Left lobe of liver (tissue), 2 donors: ENCODE data around the gene ZP2. TPM values are rescaled to one million over a fixed set of nuclear protein-coding genes. Genes with fewer than 3 reads are reported as not detected.
"Not testable (repeated sequence)": the region's sequence is repeated elsewhere in the genome, so short reads cannot be mapped to it uniquely, and the experiment has no call there.

Experiments
- ATAC-seq: fragments of 200-7000 bp; cut with Tn5 transposase; one replicate; pipeline ENCODE4 v1.9.1; 2020; ENCODE audit warnings: mild to moderate bottlenecking, moderate library complexity
- DNase-seq: peaks from one replicate; pipeline ENCODE4 v3.0.0-alpha.2; 2020; ENCODE audit warnings: low spot score
- total RNA-seq: library from RNA; stranded (reverse); gene quantifications from one replicate; pipeline ENCODE4 v1.2.1, GENCODE V29; 2021
- donor health status: DM: no; HTN: no; CAD: no; lungs with moderate emphysema.
- donor health status: DM: no; HTN: yes; CAD: no.

Gene ZP2
- total RNA-seq, 1 donor from 2014 or later = not detected

GRCh38 chr16:21152160-21153030 is 59.0 kb downstream of the ZP2 start:
- not testable (repeated sequence) for DNase-seq, ATAC-seq

- ATAC-seq (no peak), DNase-seq (no peak)
These were observed 60.9 kb downstream of the ZP2 start, which contains the start of gene DNAH3 for GRCh38 chr16:21150375-21151001. DNAH3 (minus strand) TSS chr16:21150846; CDS start chr16:21150319, 527 bp downstream.

Other genes with a start within 250 kb of the ZP2 start
- not detected for gene DNAH3, start 60.7 kb downstream of the ZP2 start, total RNA-seq
- 1.4 TPM for gene LDAF1, start 52.9 kb downstream of the ZP2 start, total RNA-seq
- 13.8 TPM for gene ANKS4B, start 22.1 kb upstream of the ZP2 start, total RNA-seq
- gene CRYM, start 66.7 kb upstream of the ZP2 start, total RNA-seq = 7.2 TPM